CD14-positive monocyte (primary cell): Measurements from ENCODE around the gene MLIP. TPM values are rescaled to one million over a fixed set of nuclear protein-coding genes. Genes with fewer than 3 reads are reported as not detected.

ENCODE experiments used
- DNase-seq, 3 donors: peaks; one replicate each; pipeline ENCODE4 v3.0.0-alpha.2; 2011 to 2022
- H2AFZ ChIP-seq: 2 replicates; pipeline ENCODE4 v1.6.0; 2012; ENCODE audit warnings: mild to moderate bottlenecking, low read depth, low read length, inconsistent platforms; ENCODE audit not compliant: insufficient read depth, poor library complexity, severe bottlenecking
- H3K27ac ChIP-seq, 2 donors: 1 replicate in 1 of 2; 2 replicates in 1 of 2; pipeline ENCODE4 v1.5.1; 2012 to 2013; ENCODE audit warnings: low read length in 2 of 2, control low read depth in 1 of 2, inconsistent platforms in 1 of 2, low read depth in 1 of 2, mild to moderate bottlenecking in 1 of 2
- H3K27me3 ChIP-seq, 2 donors: one replicate each; pipeline versions ENCODE4 v1.6.0 to v1.6.1; 2011 to 2013; ENCODE audit warnings: low read length in 2 of 2; ENCODE audit not compliant: control insufficient read depth in 2 of 2, insufficient read depth in 2 of 2
- H3K36me3 ChIP-seq, 2 donors: replicated peaks in 1 of 2; 1 replicate in 1 of 2; 2 replicates in 1 of 2; pipeline versions ENCODE4 v1.5.1 to v1.6.1; 2012 to 2013; ENCODE audit warnings: low read length in 2 of 2, control low read depth in 1 of 2, inconsistent platforms in 1 of 2, mild to moderate bottlenecking in 1 of 2; ENCODE audit not compliant: insufficient read depth in 2 of 2, control insufficient read depth in 1 of 2
- H3K4me1 ChIP-seq, 2 donors: 1 replicate in 1 of 2; 2 replicates in 1 of 2; pipeline versions ENCODE4 v1.5.1 to v1.6.1; 2012 to 2013; ENCODE audit warnings: low read length in 2 of 2, control low read depth in 1 of 2, inconsistent platforms in 1 of 2, mild to moderate bottlenecking in 1 of 2, moderate library complexity in 1 of 2; ENCODE audit not compliant: insufficient read depth in 2 of 2, control insufficient read depth in 1 of 2
- H3K4me2 ChIP-seq: replicated peaks from 2 replicates; pipeline ENCODE3; 2012; ENCODE audit warnings: low read length, moderate library complexity, mild to moderate bottlenecking; ENCODE audit not compliant: poor library complexity, severe bottlenecking; ENCODE audit errors: extremely low read depth
- H3K4me3 ChIP-seq, 3 experiments: fragments of 200-600 bp in 1 of 3; sonication (generic) in 1 of 3; replicated peaks in 1 of 3; 1 replicate in 2 of 3; 2 replicates in 1 of 3; pipeline ENCODE4 v1.5.1; 2011 to 2013; ENCODE audit warnings: low read length in 3 of 3, mild to moderate bottlenecking in 3 of 3, control low read depth in 2 of 3, low read depth in 2 of 3, inconsistent platforms in 1 of 3, moderate library complexity in 1 of 3
- H3K79me2 ChIP-seq: 2 replicates; pipeline ENCODE4 v1.6.0; 2012; ENCODE audit warnings: mild to moderate bottlenecking, control low read depth, inconsistent platforms, low read length, moderate library complexity; ENCODE audit not compliant: insufficient read depth
- H3K9ac ChIP-seq: 2 replicates; pipeline ENCODE4 v1.6.0; 2017; ENCODE audit warnings: low read length, mild to moderate bottlenecking; ENCODE audit not compliant: insufficient read depth, poor library complexity, severe bottlenecking
- H3K9me3 ChIP-seq, 2 donors: replicated peaks in 1 of 2; 1 replicate in 1 of 2; 2 replicates in 1 of 2; pipeline versions ENCODE4 v1.5.1 to v1.6.1; 2012 to 2013; ENCODE audit warnings: low read length in 2 of 2, control low read depth in 1 of 2; ENCODE audit not compliant: control insufficient read depth in 1 of 2, insufficient read depth in 1 of 2
- H4K20me1 ChIP-seq: 2 replicates; pipeline ENCODE4 v1.6.0; 2012; ENCODE audit warnings: mild to moderate bottlenecking, low read length, control low read depth, moderate library complexity; ENCODE audit not compliant: insufficient read depth
- H3K27ac Mint-ChIP-seq, 7 donors: one replicate each; pipeline ENCODE4 v1.8.0; 2020; ENCODE audit warnings: mild to moderate bottlenecking in 7 of 7, mixed read lengths in 7 of 7, moderate library complexity in 6 of 7, inconsistent platforms in 2 of 7
- H3K27me3 Mint-ChIP-seq, 3 donors: one replicate each; pipeline ENCODE4 v1.8.0; 2021 to 2022; ENCODE audit warnings: low read depth in 3 of 3, mild to moderate bottlenecking in 3 of 3, mixed read lengths in 3 of 3, moderate library complexity in 3 of 3, inconsistent platforms in 1 of 3
- H3K36me3 Mint-ChIP-seq, 2 donors: one replicate each; pipeline ENCODE4 v1.8.0; 2020; ENCODE audit warnings: mixed read lengths in 2 of 2, inconsistent platforms in 1 of 2, mild to moderate bottlenecking in 1 of 2
- H3K4me1 Mint-ChIP-seq: one replicate; pipeline ENCODE4 v1.8.0; 2020; ENCODE audit warnings: mild to moderate bottlenecking, mixed read lengths
- H3K4me3 Mint-ChIP-seq, 2 donors: one replicate each; pipeline ENCODE4 v1.8.0; 2020; ENCODE audit warnings: mild to moderate bottlenecking in 2 of 2, mixed read lengths in 2 of 2, moderate library complexity in 1 of 2
- H3K9me3 Mint-ChIP-seq, 7 donors: one replicate each; pipeline ENCODE4 v1.8.0; 2020 to 2022; ENCODE audit warnings: mixed read lengths in 7 of 7, mild to moderate bottlenecking in 6 of 7, moderate library complexity in 6 of 7, inconsistent platforms in 2 of 7
- CTCF ChIP-seq: fragments of 200-600 bp; IDR thresholded peaks from one replicate; pipeline ENCODE4 v1.8.0; 2022; ENCODE audit warnings: antibody characterized with exemption, mild to moderate bottlenecking
- WGBS: methylation state at CpG from one replicate; pipeline ENCODE4 v1.1.5; 2013; ENCODE audit warnings: missing lambda C conversion rate; ENCODE audit not compliant: insufficient coverage; 5-methylcytosine and 5-hydroxymethylcytosine counted together
- intact Hi-C, 2 donors: fragments of 100-400 bp; cut with micrococcal nuclease; formaldehyde crosslinking; loops; one replicate each; pipeline versions ENCODE4 v1.15.0 to v1.15.1; 2023
- polyA plus RNA-seq, 3 donors: library from polyadenylated mRNA; depleted of rRNA in 1 of 3; unstranded in 2 of 3; stranded (reverse) in 1 of 3; fragments of 300-500 nt in 2 of 3; fragments of >200 nt in 1 of 3; fragmentation: Illumina TruSeq in 2 of 3; gene quantifications; 1 replicate in 2 of 3; 2 replicates in 1 of 3; pipeline ENCODE4 v1.2.3, GENCODE V29; 2012 to 2021

Gene MLIP
- polyA plus RNA-seq, 3 donors = not detected

GRCh38 chr6:54301770-54302169, 190.5 kb downstream of the MLIP start:
- H3K4me3 Mint-ChIP-seq = no peak overlapping the region
- H3K4me2 ChIP-seq = no peak overlapping the region
- H3K27me3 ChIP-seq = no peaks in the 10 kb centered on the region
- no peaks in the 10 kb centered on the region for H3K9me3 ChIP-seq
- no peak for TF ChIP-seq CTCF
- H3K4me1 Mint-ChIP-seq = no peaks in the 10 kb centered on the region
- no peaks in the 10 kb centered on the region for H4K20me1 ChIP-seq
- peaks cover 0 to 4% (median 0%) of the 10 kb centered on the region in 7 donors for H3K9me3 Mint-ChIP-seq
- no peak overlapping the region for H3K4me3 ChIP-seq
- no peaks in the 10 kb centered on the region for H3K4me1 ChIP-seq
- DNase-seq = no peak
- H3K36me3 ChIP-seq = no peaks in the 10 kb centered on the region
- no peaks in the 10 kb centered on the region for H3K79me2 ChIP-seq
- H2AFZ ChIP-seq = no peak overlapping the region
- H3K27ac Mint-ChIP-seq = no peak overlapping the region
- intact Hi-C loops = no loop called here
- H3K36me3 Mint-ChIP-seq = no peaks in the 10 kb centered on the region
- H3K27ac ChIP-seq = no peak overlapping the region
- no peak overlapping the region for H3K9ac ChIP-seq
- H3K27me3 Mint-ChIP-seq = no peaks in the 10 kb centered on the region

GRCh38 chr6:54307439-54307910, 196.2 kb downstream of the MLIP start:
- Mint-ChIP-seq H3K4me1 (no peaks in the 10 kb centered on the region), H3K27ac (no peak overlapping the region), H3K9me3 (peaks cover 0 to 6% (median 2%) of the 10 kb centered on the region in 7 donors), H3K36me3 (no peaks in the 10 kb centered on the region), H3K27me3 (no peaks in the 10 kb centered on the region), H3K4me3 (no peak overlapping the region)
- no peaks in the 10 kb centered on the region for H3K79me2 ChIP-seq
- WGBS = no CpG with 5 or more reads among the region's 2 CpGs
- TF ChIP-seq CTCF = no peak
- H3K9me3 ChIP-seq = no peaks in the 10 kb centered on the region
- H3K4me3 ChIP-seq = no peak overlapping the region
- no peak for DNase-seq
- no peaks in the 10 kb centered on the region for H4K20me1 ChIP-seq
- H3K27ac ChIP-seq = no peak overlapping the region
- H3K9ac ChIP-seq = no peak overlapping the region
- no peak overlapping the region for H2AFZ ChIP-seq
- H3K27me3 ChIP-seq = no peaks in the 10 kb centered on the region
- no peaks in the 10 kb centered on the region for H3K36me3 ChIP-seq
- H3K4me1 ChIP-seq = no peaks in the 10 kb centered on the region
- no peak overlapping the region for H3K4me2 ChIP-seq
- intact Hi-C loops = no loop called here
